Memory B cell (primary cell): ENCODE results near the gene PSD.

Experiments
- ATAC-seq: fragments of 150-1000 bp; cut with Tn5 transposase; 2 replicates; pipeline ENCODE4 v1.10.0; 2021; ENCODE audit warnings: low read depth, mild to moderate bottlenecking, moderate library complexity
- DNase-seq, 2 donors: peaks; one replicate each; pipeline ENCODE4 v3.0.0; 2022; ENCODE audit warnings: low spot score in 2 of 2
- H3K27ac Mint-ChIP-seq: one replicate; pipeline ENCODE4 v1.8.0; 2022; ENCODE audit warnings: mild to moderate bottlenecking, moderate library complexity, mixed read lengths
- H3K27me3 Mint-ChIP-seq: one replicate; pipeline ENCODE4 v1.8.0; 2022; ENCODE audit warnings: mixed read lengths
- H3K36me3 Mint-ChIP-seq: one replicate; pipeline ENCODE4 v1.8.0; 2022; ENCODE audit warnings: mild to moderate bottlenecking, mixed read lengths
- H3K4me1 Mint-ChIP-seq: one replicate; pipeline ENCODE4 v1.8.0; 2022; ENCODE audit warnings: mixed read lengths
- H3K4me3 Mint-ChIP-seq: one replicate; pipeline ENCODE4 v1.8.0; 2022; ENCODE audit warnings: mild to moderate bottlenecking, moderate library complexity, mixed read lengths
- H3K9me3 Mint-ChIP-seq: one replicate; pipeline ENCODE4 v1.8.0; 2022; ENCODE audit warnings: mixed read lengths

The PSD gene

DNA sequence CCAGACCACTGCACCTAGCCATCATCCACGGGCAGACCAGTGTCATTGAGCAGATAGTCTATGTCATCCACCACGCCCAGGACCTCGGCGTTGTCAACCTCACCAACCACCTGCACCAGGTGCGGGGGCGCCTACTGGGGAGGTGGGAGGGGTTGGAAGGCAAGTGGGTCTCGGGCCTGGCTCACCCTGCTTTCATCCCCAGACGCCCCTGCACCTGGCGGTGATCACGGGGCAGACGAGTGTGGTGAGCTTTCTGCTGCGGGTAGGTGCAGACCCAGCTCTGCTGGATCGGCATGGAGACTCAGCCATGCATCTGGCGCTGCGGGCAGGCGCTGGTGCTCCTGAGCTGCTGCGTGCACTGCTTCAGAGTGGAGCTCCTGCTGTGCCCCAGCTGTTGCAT is 18.5 kb downstream of the PSD start:
- no peaks in the 10 kb centered on the region for H3K27me3 Mint-ChIP-seq
- H3K36me3 Mint-ChIP-seq, result peaks cover 25% of the 10 kb centered on the region
- DNase-seq (no peak), ATAC-seq (no peak)
- H3K27ac Mint-ChIP-seq, result peak overlapping the region; percentile 100
- H3K9me3 Mint-ChIP-seq, result no peaks in the 10 kb centered on the region
- peaks cover 33% of the 10 kb centered on the region for H3K4me1 Mint-ChIP-seq
- H3K4me3 Mint-ChIP-seq, result no peak overlapping the region

DNA sequence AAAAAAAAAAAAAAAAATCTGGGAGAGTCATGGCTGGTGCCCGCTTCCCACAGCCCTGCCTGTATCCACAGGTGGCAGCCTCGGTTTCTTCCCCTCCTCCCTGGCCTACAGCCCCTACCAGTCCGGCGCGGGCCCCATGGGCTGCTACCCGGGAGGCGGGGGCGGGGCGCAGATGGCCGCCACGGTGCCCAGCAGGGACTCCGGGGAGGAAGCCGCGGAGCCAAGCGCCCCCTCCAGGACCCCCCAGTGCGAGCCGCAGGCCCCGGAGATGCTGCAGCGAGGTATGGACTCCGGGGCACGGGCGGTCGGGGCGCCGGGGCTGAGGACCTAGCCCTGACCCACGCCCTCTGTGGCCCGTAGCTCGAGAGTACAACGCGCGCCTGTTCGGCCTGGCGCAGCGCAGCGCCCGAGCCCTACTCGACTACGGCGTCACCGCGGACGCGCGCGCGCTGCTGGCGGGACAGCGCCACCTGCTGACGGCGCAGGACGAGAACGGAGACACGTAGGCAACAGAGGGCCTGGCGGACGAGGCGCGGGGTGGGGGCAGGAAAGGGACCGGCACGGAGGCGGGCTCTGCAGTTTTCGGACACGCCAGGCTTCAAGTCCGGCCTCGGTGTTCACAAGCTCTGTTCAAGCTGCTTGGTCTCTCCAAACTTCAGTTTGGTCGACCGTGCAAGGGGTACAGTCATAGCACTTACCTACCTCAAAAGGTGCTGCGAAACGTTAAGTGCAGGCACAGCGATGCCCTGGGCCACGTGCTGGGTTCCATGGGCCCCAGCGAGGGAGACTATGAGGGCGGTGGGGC is 19.2 kb downstream of the PSD start:
- Mint-ChIP-seq H3K4me1 (peaks cover 35% of the 10 kb centered on the region), H3K4me3 (peak overlapping the region; percentile 69), H3K27ac (peak overlapping the region; percentile 100), H3K27me3 (no peaks in the 10 kb centered on the region), H3K9me3 (no peaks in the 10 kb centered on the region), H3K36me3 (peaks cover 25% of the 10 kb centered on the region)
- ATAC-seq (peak; percentile 48), DNase-seq (peak; percentile 89 to 94)

DNA sequence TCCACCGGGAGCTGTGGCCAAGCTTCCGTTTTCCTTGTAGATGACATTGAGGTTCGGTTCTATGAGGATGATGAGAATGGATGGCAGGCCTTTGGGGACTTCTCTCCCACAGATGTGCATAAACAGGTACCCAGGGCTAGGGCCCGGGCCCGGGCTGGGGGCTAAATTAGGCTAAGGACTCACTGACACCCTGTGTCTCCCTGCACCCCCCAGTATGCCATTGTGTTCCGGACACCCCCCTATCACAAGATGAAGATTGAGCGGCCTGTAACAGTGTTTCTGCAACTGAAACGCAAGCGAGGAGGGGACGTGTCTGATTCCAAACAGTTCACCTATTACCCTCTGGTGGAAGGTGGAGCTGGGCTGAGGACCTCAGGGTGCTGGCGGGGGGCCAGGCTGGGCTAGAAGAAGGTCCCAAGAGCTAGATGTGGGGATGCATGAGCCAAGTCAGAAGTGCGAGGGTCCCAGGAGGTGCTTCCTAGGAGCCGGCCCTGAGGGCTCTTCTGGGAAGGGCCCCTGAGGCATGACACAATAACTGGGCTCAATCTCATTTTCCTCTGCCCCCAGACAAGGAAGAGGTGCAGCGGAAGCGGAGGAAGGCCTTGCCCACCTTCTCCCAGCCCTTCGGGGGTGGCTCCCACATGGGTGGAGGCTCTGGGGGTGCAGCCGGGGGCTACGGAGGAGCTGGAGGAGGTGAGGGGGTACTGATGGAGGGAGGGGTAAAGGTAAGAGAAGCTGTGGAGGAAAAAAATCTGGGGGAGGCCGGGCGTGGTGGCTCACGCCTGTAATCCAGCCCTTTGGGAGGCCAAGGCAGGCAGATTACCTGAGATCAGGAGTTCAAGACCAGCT is 20.2 kb downstream of the PSD start:
- peaks cover 30% of the 10 kb centered on the region for H3K4me1 Mint-ChIP-seq
- no peaks in the 10 kb centered on the region for H3K9me3 Mint-ChIP-seq
- H3K36me3 Mint-ChIP-seq, result peaks cover 25% of the 10 kb centered on the region
- no peaks in the 10 kb centered on the region for H3K27me3 Mint-ChIP-seq
- H3K27ac Mint-ChIP-seq, result peak overlapping the region; percentile 100
- peak overlapping the region; percentile 69 for H3K4me3 Mint-ChIP-seq
- no peak for ATAC-seq
- peak in 1 of 2 donors; percentile 33 for DNase-seq

DNA sequence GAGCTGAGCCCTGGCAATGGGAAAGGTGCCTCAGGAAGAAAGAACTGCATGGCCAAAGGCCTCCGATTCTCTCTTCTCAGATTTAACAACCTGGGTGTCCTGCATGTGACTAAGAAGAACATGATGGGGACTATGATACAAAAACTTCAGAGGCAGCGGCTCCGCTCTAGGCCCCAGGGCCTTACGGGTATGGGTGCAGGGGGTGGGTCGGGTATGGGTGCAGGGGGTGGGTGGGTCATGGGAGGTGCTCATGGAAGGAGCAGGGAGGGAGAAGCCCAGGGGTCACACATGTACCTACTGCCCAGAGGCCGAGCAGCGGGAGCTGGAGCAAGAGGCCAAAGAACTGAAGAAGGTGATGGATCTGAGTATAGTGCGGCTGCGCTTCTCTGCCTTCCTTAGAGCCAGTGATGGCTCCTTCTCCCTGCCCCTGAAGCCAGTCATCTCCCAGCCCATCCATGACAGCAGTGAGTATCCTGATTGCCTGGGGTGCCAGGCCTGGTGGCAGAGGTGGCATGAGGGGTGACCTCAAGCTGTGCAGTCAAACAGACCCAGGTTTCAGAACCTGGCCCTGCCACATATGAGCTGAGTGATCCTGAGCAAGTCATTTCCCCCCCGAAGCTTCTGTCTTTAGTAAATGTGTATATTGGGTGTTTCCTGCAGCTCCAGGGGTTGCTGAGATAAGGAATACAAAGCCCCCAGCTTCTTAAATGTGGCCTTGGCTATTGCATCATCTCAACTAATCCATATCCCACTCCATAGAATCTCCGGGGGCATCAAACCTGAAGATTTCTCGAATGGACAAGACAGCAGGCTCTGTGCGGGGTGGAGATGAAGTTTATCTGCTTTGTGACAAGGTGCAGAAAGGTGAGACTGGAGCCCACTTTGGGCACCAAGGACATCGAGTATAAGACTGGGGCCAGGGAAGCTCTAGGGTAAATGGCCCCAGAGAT is 21.1 kb downstream of the PSD start:
- H3K36me3 Mint-ChIP-seq, result peaks cover 25% of the 10 kb centered on the region
- DNase-seq (no peak), ATAC-seq (no peak)
- H3K27me3 Mint-ChIP-seq, result no peaks in the 10 kb centered on the region
- H3K9me3 Mint-ChIP-seq, result no peaks in the 10 kb centered on the region
- peak overlapping the region; percentile 100 for H3K27ac Mint-ChIP-seq
- H3K4me1 Mint-ChIP-seq, result peaks cover 37% of the 10 kb centered on the region
- H3K4me3 Mint-ChIP-seq, result peak overlapping the region; percentile 97

DNA sequence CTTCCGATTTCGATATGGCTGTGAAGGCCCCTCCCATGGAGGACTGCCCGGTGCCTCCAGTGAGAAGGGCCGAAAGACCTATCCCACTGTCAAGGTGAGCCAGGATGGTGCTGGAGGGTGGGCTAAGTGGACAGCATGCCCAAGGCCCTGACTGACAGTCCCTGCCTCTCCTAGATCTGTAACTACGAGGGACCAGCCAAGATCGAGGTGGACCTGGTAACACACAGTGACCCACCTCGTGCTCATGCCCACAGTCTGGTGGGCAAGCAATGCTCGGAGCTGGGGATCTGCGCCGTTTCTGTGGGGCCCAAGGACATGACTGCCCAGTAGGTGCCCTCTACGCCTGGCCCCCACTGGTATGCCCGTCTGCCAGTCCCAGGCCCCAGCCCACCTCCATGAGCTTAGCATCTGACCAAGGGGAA is 21.8 kb downstream of the PSD start:
- H3K27ac Mint-ChIP-seq, result peak overlapping the region; percentile 100
- no peak for DNase-seq
- H3K27me3 Mint-ChIP-seq, result no peaks in the 10 kb centered on the region
- no peaks in the 10 kb centered on the region for H3K9me3 Mint-ChIP-seq
- H3K4me1 Mint-ChIP-seq, result peaks cover 37% of the 10 kb centered on the region
- no peak for ATAC-seq
- H3K36me3 Mint-ChIP-seq, result peaks cover 22% of the 10 kb centered on the region
- H3K4me3 Mint-ChIP-seq, result peak overlapping the region; percentile 97

DNA sequence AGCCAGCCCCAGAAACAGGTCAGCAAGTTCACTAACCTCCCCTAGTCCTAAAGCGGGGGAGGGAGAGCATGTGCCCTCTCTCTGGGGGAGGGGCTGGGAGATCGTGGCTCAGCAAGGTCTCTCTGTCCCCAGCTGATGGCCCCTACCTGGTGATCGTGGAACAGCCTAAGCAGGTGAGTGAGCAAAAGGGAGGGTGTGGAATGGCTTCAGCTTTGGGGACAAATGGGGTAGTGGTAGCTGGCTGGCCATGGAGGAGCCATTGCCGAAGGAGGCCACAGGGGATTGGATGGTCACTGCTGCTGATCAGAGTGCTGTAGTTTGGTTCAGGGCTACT is 22.3 kb downstream of the PSD start:
- H3K36me3 Mint-ChIP-seq, result peaks cover 21% of the 10 kb centered on the region
- DNase-seq (no peak), ATAC-seq (no peak)
- H3K4me3 Mint-ChIP-seq, result peak overlapping the region; percentile 97
- H3K27ac Mint-ChIP-seq, result peak overlapping the region; percentile 100
- H3K27me3 Mint-ChIP-seq, result no peaks in the 10 kb centered on the region
- H3K9me3 Mint-ChIP-seq, result no peaks in the 10 kb centered on the region
- peaks cover 37% of the 10 kb centered on the region for H3K4me1 Mint-ChIP-seq

DNA sequence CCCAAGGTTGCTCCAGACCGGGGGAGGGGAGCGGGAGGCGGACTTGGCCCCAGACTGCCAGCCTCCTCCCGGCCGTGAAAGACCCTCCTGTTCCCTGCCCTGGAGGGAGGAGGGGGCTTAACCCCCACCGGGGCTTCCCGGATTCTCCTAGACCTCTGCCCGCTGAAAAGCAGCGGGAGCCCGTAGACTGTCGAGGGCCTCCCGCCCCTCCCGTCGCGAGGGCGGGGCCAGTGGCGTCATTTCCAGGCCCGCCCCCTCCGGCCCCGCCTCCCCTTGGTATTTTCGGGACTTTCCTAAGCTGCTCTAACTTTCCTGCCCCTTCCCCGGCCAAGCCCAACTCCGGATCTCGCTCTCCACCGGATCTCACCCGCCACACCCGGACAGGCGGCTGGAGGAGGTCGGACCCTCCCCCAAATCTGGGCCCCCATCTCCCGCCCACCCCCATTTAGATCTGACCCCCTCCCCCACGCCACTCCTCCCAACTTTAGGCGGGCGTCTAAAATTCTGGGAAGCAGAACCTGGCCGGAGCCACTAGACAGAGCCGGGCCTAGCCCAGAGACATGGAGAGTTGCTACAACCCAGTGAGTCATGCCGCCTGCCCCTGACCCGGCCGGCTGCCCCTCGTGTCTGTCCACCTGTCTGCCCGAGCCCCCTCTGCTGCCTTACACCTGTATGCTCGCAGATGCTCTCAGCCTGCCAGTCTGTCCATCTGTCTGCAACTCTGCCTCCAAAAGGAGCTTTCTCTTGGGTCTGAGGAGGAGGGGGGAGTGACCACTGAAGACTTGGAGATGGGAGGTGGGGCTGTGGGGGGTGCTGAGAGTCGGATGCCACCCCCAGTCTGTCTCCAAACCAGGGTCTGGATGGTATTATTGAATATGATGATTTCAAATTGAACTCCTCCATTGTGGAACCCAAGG is 22.9 kb downstream of the PSD start, which contains the start of gene NFKB2:
Gene NFKB2 (plus strand): TSS at position 306 of the 917 bp plus-strand sequence. CDS start 255 bp downstream, at position 561.
- Mint-ChIP-seq H3K27me3 (no peaks in the 10 kb centered on the region), H3K27ac (peak within 1 kb of the TSS; percentile 100), H3K36me3 (peaks cover 21% of the 10 kb centered on the region), H3K4me1 (peaks cover 37% of the 10 kb centered on the region), H3K9me3 (no peaks in the 10 kb centered on the region), H3K4me3 (peak within 1 kb of the TSS; percentile 97)
- ATAC-seq, result peak; percentile 37
- DNase-seq, result peak; percentile 95

DNA sequence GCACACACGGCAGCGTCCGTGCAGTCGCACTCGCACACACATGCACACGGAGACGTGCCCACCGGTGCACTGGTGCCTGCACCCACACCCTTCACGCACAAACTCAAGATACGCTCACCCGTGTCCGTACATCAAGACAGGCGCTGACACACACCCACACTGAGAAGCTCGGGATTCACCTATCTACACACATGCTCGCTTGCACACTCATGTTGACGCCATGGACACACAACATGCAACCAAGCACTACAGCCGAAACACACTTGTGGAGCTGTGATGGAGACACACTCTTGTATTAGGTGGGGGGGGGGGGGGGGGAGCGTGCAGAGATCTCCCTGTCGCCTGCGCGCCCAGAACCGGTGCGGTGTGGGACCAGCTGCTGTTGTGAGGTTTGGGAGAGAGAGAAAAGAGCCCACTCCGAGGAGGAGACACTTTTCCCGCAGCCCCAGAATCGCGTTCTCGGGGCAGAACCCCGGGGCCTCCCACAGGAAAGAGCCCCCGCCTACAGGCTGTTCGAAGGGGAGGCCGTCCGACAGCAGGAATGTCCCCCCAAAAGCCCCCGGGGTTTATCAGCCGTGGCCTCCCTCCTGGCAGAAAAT is 23.7 kb downstream of the PSD start:
- peak; percentile 18 for ATAC-seq
- peak overlapping the region; percentile 97 for H3K4me3 Mint-ChIP-seq
- DNase-seq, result no peak
- H3K27ac Mint-ChIP-seq, result peak overlapping the region; percentile 100
- H3K27me3 Mint-ChIP-seq, result no peaks in the 10 kb centered on the region
- H3K36me3 Mint-ChIP-seq, result peaks cover 17% of the 10 kb centered on the region
- peaks cover 37% of the 10 kb centered on the region for H3K4me1 Mint-ChIP-seq
- H3K9me3 Mint-ChIP-seq, result no peaks in the 10 kb centered on the region

DNA sequence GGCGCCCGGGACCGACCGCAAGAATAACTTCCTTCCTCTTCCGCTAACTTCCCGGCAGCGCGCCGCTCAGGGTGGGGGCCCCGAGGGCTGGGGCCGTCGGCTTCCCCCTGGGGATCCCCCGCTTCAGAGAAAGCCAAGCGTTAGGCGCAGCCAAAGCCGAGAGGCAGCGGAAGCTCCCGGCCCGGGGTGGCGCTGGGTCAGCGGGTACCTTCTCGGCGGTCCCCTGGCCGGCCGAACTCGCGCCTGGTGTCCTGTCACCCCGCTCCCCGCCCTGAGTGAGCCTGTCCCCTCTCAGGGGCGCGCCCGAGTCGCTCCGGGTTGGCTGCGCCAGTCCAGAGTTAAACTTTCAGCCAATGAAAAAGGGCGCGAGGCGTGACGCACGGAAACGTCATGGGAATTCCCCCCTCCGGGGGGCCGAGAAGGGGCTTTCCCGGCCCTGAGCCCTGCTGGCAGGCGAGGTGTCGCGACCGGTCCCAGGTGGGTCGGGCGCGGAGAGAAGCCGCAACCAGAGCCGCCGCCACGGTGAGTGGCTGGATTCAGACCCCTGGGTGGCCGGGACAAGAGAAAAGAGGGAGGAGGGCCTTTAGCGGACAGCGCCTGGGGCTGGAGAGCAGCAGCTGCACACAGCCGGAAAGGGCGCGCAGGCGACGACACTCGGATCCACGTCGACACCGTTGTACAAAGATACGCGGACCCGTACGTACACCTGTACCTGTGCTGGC is 24.3 kb downstream of the PSD start:
- H3K36me3 Mint-ChIP-seq, result peaks cover 12% of the 10 kb centered on the region
- H3K27ac Mint-ChIP-seq, result peak overlapping the region; percentile 100
- DNase-seq, result peak; percentile 99
- peaks cover 32% of the 10 kb centered on the region for H3K4me1 Mint-ChIP-seq
- peak; percentile 71 for ATAC-seq
- no peaks in the 10 kb centered on the region for H3K9me3 Mint-ChIP-seq
- H3K27me3 Mint-ChIP-seq, result no peaks in the 10 kb centered on the region
- peak overlapping the region; percentile 97 for H3K4me3 Mint-ChIP-seq

DNA sequence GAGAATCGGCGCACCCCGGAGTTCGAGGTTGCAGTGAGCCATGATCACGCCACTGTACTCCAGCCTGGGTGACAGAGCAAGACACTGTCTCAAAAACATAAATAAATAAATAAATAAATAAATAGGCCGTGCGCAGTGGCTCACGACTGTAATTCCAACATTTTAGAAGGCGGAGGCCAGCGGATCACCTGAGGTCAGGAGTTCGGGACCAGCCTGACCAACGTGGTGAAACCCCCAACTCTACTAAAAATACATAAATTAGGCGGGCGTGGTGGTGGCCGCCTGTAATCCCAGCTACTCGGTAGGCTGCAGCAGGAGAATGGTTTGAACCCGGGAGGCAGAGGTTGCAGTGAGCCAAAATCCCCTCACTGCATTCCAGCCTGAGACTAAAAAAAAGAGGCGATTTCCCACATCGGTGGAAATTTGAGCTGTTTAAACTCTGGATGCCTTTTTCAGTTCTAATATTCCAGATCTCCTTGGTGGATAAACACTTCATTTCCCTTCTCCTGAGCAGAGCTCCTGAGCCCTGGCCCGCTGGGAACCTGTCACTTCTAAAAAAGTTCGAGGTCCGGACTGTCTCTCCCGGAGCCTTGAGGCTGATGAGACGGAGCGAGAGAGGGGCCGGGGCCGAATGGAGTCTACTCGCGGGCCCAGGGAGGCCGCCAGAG is 25.0 kb downstream of the PSD start:
- peaks cover 28% of the 10 kb centered on the region for H3K4me1 Mint-ChIP-seq
- H3K9me3 Mint-ChIP-seq, result no peaks in the 10 kb centered on the region
- H3K27me3 Mint-ChIP-seq, result no peaks in the 10 kb centered on the region
- DNase-seq (no peak), ATAC-seq (no peak)
- H3K36me3 Mint-ChIP-seq, result peaks cover 12% of the 10 kb centered on the region
- H3K4me3 Mint-ChIP-seq, result peak overlapping the region; percentile 97
- H3K27ac Mint-ChIP-seq, result peak overlapping the region; percentile 100

DNA sequence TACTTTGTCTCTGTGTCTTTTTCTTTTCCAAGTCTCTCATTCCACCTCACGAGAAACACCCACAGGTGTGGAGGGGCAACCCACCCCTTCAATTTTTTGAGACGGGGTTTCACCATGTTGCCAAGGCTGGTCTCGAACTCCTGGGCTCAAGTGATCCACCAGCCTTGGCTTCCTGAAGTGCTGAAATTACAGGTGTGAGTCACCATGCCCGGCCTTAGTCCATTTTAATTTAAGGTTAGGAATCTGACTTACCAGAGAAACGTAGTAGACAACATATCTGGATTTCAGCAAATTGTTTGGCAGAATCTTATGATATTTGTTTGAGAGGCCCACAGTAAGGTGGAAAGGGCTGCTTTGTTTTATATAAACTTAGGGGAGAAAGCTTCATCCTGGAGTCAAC is 26.3 kb downstream of the PSD start:
- no peak overlapping the region for H3K4me3 Mint-ChIP-seq
- H3K9me3 Mint-ChIP-seq, result no peaks in the 10 kb centered on the region
- no peaks in the 10 kb centered on the region for H3K27me3 Mint-ChIP-seq
- ATAC-seq (no peak), DNase-seq (no peak)
- peaks cover 19% of the 10 kb centered on the region for H3K4me1 Mint-ChIP-seq
- peaks cover 8% of the 10 kb centered on the region for H3K36me3 Mint-ChIP-seq
- H3K27ac Mint-ChIP-seq, result peak overlapping the region; percentile 100

DNA sequence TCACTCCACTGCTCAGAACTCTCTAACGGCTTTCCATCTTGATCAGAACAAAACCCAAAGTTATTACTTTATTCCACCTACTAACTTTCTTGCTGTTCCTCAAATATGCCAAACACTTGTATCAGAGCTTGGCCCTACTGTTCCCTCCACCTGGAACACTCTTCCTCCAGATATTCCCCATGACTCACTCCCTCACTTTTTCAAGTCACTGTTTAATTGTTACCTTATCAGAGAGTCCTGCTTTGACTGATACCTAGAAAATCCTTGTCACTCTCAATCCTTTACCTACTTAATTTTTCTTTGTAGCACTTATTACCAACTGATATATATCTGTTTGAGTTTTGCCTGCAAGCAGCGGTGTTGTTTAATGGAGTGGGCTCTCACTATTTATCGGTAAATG is 28.7 kb downstream of the PSD start:
- no peak overlapping the region for H3K4me3 Mint-ChIP-seq
- no peaks in the 10 kb centered on the region for H3K36me3 Mint-ChIP-seq
- DNase-seq, result no peak
- no peaks in the 10 kb centered on the region for H3K9me3 Mint-ChIP-seq
- no peaks in the 10 kb centered on the region for H3K27me3 Mint-ChIP-seq
- peaks cover 13% of the 10 kb centered on the region for H3K4me1 Mint-ChIP-seq
- H3K27ac Mint-ChIP-seq, result no peak overlapping the region
- no peak for ATAC-seq
